GM18868 (cell line): Measurements from ENCODE around the gene LRRC73.
A peak's percentile ranks its signal among the peaks of the same experiment; 100 is the strongest.
"Not testable (repeated sequence)": the region's sequence is repeated elsewhere in the genome, so short reads cannot be mapped to it uniquely, and the experiment has no call there.

Experiments
- ATAC-seq: cut with Tn5 transposase; IDR thresholded peaks from one replicate; pipeline ENCODE4 v1.9.1; 2021; ENCODE audit warnings: mild to moderate bottlenecking, moderate library complexity; ENCODE audit not compliant: unreplicated experiment

LRRC73 gene

GRCh38 chr6:43509984-43510826 is at the start of gene LRRC73:
LRRC73 (minus strand) TSS chr6:43510346; CDS start chr6:43509785, 561 bp downstream.
- peak; percentile 64 for ATAC-seq

GRCh38 chr6:43559328-43559727 is 49.2 kb upstream of the LRRC73 start:
- ATAC-seq = no peak

- ATAC-seq = not testable (repeated sequence)
Measured at GRCh38 chr6:43557620-43558019, 47.5 kb upstream of the LRRC73 start.

- no peak for ATAC-seq
Measured at GRCh38 chr6:43547222-43547621, 37.1 kb upstream of the LRRC73 start.

GRCh38 chr6:43544461-43544860 is 34.3 kb upstream of the LRRC73 start:
- no peak for ATAC-seq

- no peak for ATAC-seq
Measured at GRCh38 chr6:43541774-43542471, 31.8 kb upstream of the LRRC73 start.

GRCh38 chr6:43540507-43540906 is 30.4 kb upstream of the LRRC73 start:
- no peak for ATAC-seq

- ATAC-seq = not testable (repeated sequence)
Measured at GRCh38 chr6:43539409-43539808, 29.3 kb upstream of the LRRC73 start.

GRCh38 chr6:43538986-43539385 is 28.8 kb upstream of the LRRC73 start:
- ATAC-seq = not testable (repeated sequence)

- no peak for ATAC-seq
Measured at GRCh38 chr6:43532201-43532600, 22.1 kb upstream of the LRRC73 start.

- no peak for ATAC-seq
Measured at GRCh38 chr6:43524483-43524961, 14.4 kb upstream of the LRRC73 start.

- no peak for ATAC-seq
Measured at GRCh38 chr6:43523284-43523683, 13.1 kb upstream of the LRRC73 start.

- ATAC-seq = no peak
Measured at GRCh38 chr6:43522547-43523261, 12.6 kb upstream of the LRRC73 start.

GRCh38 chr6:43521836-43522235 is 11.7 kb upstream of the LRRC73 start:
- no peak for ATAC-seq

GRCh38 chr6:43520097-43520496 is 10.0 kb upstream of the LRRC73 start:
- ATAC-seq = no peak

- no peak for ATAC-seq
Measured at GRCh38 chr6:43517505-43518357, 7.6 kb upstream of the LRRC73 start.

- peak; percentile 89 for ATAC-seq
Measured at GRCh38 chr6:43516697-43517504, 6.8 kb upstream of the LRRC73 start, which contains the start of the genes POLR1C and YIPF3. POLR1C (plus strand) TSS chr6:43517089; CDS start chr6:43517110, 21 bp downstream. YIPF3 (minus strand) TSS chr6:43516926; CDS start chr6:43516807, 119 bp downstream.

GRCh38 chr6:43516367-43516696 is 6.2 kb upstream of the LRRC73 start:
- ATAC-seq = no peak

- ATAC-seq = no peak
Measured at GRCh38 chr6:43515808-43516207, 5.7 kb upstream of the LRRC73 start.
